GM19395 (cell line): ENCODE measurements around the gene PDE1C.
A peak's percentile ranks its signal among the peaks of the same experiment; 100 is the strongest.

ENCODE experiments used
- ATAC-seq: cut with Tn5 transposase; IDR thresholded peaks from one replicate; pipeline ENCODE4 v1.9.1; 2021; ENCODE audit warnings: mild to moderate bottlenecking, moderate library complexity; ENCODE audit not compliant: unreplicated experiment

PDE1C gene

DNA sequence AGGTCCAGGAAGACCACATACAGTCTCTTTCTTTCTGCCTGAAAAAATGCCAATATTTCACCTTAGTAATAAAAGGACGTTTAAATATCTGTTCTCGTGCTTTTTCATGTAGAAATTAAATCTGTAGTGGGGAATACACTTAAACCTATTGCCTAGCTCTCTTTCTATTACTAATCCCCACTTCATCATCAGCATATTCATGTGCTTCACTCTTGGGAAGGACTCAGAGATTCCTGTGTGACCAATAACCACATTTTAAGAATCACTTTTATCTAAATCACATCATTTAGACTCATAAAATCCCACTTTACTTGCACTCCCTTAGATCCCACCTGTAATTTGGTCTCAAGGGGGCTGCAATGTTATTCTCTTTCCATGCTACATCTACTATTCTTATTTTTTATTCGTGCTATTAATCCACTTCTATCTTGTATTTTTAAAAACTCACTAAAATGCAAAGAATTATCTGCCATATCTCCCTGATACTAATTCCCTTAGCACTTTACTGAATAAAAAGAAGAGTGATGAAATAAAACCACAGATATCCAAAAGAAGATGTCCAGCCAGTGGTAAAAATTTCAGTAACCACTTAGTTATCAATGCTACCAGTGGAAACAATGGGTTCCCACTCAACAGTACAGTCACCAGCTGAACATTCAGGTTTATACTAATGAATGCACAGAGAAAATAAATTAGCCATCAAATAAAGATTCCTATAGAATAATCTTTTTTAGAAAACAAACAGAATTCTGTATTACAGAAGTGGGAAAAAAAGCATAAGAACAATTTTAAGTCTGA, 281.1 kb downstream of the PDE1C start:
- ATAC-seq: no peak

GRCh38 chr7:31788445-31788844, 281.8 kb downstream of the PDE1C start:
- no peak for ATAC-seq

DNA sequence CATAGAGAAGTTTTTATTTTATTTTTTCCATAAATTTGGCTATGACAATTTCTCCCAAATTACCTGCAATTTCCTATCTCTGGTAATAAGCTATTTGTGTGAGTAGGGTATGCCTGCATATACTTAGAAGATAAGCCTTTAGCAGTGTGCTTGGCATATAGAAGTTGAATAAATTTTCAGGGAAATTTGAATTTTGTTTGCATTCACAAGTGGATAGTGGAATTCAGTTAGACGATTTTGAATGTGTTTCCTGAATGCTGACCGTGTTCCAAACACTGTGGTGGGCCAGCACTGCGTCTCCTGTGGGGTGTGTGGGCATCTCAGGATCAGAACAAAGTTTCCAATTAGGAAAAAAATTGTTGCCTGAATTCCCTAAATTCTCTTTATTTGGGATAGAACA, 283.9 kb downstream of the PDE1C start:
- no peak for ATAC-seq

DNA sequence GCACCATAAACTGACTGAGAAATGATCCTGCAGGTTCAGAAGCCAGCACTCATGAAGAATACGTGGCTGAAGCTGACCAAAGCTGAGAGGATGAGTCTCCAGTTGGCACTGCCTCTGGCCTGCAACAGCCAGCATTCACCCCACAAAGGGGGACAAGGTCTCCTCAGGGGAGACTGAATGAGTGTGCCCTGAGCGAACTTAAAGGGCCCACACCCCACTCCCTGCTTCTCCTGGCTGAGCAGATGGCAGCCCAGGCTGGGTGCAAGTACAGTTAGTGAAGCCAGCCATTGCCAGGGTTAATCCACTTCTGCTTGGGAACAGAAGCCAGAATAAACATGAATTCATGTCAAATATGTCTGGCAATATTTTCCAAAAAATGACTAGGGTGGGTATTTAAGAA, 285.1 kb downstream of the PDE1C start:
- ATAC-seq: no peak

- no peak for ATAC-seq
Measured at GRCh38 chr7:31783221-31783620, 287.0 kb downstream of the PDE1C start.

DNA sequence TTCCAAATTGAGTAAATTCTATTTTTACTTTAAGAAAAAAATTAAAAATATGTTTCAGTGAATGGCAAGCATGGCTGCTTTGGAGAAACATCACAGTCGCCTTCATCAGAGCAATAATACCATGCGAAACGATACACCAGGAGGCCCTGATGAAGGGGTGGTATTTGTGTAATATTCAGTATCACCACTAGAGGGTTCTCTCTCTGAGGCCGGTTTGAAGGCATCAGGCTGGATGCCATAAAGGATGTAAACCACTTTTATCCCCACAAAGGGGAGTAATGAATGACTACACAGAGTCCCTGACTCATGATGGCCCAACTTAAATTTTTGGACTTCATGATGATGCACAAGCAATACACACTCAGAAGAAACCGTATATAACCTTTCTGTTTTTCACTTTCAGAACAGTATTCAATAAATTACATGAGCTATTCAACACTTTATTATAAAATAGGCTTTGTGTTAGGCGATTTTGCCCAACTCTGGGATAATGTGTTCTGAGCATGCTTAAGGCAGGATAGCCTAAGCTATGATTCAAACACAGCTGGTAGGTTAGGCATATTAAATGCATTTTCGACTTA, 287.7 kb downstream of the PDE1C start:
- ATAC-seq: peak; percentile 90

- ATAC-seq: no peak
Measured at GRCh38 chr7:31778296-31778695, 291.9 kb downstream of the PDE1C start.

DNA sequence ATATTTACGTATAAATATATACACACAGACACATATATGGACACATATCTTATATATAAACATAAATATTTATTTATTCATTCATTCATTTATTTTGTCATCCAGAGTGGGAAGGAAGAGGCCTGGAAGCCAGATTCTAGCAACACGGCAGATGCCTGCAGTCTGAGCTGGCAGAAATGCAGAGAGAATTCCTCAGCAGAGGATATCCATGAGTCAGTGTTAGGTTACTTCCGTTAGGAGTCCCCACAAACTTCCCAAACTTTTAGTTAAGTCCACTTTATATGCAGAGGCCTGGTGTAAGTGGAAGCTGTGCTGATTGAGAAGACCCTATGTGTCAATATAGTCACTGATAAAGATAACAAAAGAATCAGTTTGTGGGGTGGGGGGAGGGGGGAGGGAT, 293.6 kb downstream of the PDE1C start:
- ATAC-seq: no peak

DNA sequence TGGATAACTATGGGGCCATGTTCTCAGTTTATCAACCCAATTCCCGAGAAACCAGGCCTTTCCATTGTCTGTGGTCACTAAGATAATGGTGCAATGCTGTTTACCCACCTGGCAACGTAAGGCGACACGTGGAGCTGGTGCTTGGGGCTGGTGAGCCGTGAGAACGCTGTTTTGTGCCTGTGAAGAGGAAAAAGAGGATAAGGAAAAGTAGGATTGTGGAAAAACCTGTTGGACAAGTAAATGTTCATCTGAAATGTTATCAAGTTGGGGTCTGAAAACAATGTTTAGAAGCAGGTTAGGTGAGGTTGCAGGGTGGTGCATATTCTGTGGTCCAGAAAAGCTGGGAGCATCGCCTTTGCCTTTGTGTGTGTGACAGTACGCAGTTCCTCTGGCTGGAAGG, 294.7 kb downstream of the PDE1C start:
- no peak for ATAC-seq

DNA sequence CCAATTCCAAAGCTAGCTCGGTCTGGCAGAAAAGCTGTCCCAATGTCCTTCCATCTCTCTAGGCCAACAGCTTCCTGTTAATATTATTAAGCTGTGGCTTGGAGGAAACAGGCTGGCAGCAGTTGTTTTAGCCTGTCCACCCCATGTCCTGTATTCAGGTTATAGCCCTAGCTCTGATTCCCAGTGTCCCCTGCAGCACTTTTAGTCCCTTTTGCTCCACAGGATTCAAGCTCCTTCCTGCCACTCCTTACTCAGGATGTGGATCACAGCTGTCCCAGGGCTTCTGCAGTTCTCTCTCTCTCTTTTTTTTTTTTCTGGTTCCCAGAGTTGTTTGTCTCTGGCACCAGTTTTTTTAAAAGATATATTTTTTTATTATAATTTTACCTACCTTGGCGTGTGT, 298.0 kb downstream of the PDE1C start:
- no peak for ATAC-seq

GRCh38 chr7:31767686-31768358, 302.4 kb downstream of the PDE1C start:
- no peak for ATAC-seq

DNA sequence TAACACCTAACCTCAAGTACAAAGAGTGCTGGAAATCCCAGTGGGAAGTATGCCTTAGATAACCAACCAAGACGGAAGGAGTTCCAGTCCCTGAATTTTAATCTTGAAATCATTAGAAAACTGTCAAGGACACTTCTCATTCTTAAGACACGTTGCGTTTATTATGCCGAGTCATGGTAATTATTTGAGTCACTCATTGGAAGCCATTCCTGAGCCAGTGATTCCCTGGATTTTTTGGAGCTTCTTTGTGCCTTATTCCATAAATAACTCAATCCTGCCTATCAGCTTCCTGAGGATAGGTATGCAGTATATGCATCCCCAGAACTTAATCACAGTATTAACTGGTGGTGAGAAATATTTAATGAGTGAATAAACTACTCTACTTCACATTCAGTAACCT, 305.7 kb downstream of the PDE1C start:
- ATAC-seq: no peak

DNA sequence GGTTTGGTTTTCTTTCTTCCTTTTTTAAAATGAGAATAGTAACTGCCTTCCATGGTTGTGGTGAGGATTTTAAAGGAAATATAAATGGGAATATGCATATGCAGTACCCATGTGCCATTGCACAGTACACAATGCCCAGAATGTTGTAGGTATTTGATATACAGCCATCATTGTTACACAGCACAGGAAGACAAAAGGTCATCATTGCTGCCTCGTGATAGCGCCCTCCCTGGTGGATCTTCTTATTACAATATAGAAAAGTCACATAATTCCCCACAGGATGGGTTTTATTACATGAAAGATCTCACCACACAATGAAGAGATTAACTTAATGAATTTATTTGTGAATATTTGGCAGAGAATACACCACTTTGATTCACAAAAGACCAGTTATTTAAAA, 306.7 kb downstream of the PDE1C start:
- ATAC-seq: no peak

DNA sequence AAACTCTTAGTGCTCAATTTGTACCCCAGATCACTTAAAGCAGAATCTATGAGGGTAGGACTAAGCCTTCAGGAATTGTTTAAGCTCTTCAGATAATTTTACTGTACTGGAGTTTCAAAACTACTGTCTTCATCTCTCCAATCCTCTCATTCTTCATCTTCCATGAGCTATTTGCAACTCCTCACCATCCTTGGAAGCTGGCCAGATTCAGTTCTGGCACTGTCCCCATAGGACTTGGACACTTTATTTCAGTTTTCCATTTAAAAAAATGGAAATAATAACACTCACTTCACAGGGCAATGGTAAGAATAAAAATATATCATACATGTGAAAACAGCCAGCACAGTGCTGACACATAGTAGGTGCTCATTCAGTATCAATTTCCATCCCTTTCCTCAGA, 308.6 kb downstream of the PDE1C start:
- ATAC-seq: no peak

- ATAC-seq: no peak
Measured at GRCh38 chr7:31758755-31759154, 311.5 kb downstream of the PDE1C start.

DNA sequence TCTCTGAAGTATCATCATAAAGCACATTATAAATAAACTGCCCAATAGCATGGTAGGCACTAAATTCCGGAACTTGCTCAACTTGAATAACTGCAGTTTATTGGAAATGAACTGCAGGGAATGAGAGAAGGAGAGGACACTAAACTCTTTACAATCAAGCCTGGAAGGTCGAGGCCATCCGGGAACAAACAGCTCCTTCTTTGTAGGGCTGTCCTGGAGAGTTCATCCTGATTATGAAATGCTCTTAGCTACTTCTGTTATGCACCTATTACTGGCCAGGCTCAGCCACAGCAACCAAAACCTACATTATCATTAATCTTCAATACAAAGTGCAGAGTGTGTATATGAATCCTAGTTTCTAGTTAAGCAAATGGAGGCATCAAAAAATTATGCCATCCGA, 318.5 kb downstream of the PDE1C start:
- no peak for ATAC-seq

- no peak for ATAC-seq
Measured at GRCh38 chr7:31748084-31748483, 322.1 kb downstream of the PDE1C start.

- no peak for ATAC-seq
Measured at GRCh38 chr7:31747553-31747952, 322.7 kb downstream of the PDE1C start.

DNA sequence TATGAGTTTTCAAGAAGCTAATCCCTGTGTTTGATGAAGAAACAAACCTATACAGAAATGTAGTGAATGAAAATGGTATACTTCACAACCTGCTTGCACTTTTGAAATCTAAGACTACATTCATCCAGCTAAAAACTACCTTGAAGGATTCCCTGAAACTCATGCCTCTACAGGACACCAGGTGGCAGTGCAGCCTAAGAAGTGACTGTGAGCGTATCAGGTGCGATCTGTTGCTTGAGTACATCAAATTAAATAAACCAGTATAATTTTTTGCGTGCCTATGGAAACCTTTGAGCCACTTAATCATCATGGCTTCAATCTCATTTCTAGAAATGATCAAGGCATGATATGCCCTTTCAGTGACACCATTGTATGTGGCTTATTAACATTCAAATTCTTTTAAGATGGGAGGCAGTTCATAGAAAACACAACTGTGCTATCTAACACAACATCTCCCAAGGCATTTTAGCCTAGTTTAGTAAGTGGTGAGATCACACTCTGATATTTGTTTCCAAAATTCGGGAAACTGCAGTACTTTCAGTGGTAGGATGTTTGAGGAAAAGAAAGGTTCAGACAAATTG, 325.8 kb downstream of the PDE1C start:
- ATAC-seq: peak; percentile 92

DNA sequence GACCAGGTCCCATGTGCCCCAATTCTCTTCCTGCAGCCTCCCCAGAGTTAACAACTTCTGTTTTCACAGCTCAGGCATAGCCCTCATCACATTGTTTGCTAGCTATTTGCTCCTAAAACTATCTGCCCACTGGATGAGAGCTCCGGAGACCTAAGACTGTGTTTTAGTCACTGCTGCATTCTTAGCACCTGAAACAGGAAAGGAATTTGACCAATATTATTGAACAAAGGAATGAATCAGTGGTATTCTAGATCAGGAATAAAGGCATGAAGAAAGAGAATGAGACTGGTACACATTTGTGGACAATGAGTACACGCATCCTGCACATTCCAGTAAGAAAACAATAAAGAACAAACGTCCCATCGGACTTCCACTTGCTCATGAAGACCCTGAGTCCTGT, 328.4 kb downstream of the PDE1C start:
- ATAC-seq: no peak

DNA sequence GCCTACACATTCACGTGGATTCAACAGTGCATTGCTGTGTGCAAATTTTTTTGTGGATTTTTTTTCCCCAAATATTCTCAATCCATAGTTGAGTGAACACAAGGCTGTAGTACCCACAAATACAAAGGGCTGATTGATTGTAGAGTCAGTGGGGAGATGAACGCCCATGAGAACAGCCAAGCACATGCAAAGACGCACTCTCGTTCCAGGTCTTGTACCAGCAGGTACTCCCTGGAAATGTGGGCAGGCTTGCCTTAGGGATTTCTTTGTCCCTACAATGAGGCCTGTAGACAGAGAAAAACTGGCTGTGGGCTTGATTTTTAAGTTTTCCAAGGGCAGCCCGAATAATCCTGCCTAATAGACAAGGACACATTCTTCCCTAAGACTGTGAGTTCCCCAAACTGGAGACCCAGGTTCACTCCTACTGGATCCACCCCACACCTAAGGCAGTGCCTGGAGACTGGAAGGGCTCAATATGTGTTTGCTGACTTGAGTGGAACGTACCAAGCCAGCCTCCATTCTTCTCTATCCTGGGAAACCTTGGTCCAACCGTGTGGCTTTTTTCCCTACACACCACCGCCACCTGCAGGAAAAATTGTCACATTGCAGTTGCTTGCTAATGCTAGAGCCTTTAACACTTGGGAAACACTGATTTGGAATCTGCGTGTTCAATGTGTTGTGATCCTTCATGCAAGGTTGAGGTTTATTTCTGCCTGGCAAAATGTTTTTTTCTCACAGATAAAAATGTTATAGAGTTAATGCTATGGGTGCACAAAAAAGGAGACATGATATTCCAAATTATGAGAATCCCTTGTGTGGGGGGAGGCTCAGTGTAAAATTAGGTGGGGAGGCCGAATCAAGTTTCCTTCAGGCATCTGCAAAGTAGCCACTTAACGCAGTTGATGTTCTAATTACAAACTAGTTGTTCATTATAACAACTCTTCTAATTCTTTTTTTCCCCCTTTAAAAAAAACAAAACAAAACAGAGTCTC, 333.9 kb downstream of the PDE1C start:
- peak; percentile 82 for ATAC-seq
